Measurements from ENCODE around the gene ALDOC.
A peak's percentile ranks its signal among the peaks of the same experiment; 100 is the strongest.

Gene ALDOC

DNA sequence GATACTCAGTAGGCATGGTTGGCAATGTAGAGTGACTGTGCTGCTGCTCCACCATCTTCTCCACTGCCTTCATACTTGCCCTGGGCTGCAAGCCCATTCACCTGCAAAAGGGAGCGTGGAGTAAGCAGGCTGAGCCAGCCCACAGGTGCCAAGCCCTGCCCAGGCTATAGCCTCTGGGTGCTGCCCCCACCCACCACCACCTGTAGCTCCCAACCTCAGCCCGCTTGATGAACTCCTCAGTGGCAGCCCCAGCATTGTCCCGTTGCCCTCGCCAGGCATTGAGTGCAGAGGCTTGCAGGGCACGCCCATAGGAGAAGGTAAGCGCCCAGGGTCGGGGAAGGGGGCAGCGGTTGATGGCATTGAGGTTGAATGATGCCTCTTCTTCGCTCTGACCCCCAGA is 3.2 kb downstream of the ALDOC start:
- H3K36me3 Mint-ChIP-seq = peaks cover 2% of the 10 kb centered on the region
- H3K4me1 Mint-ChIP-seq = peaks cover 60% of the 10 kb centered on the region
- no peaks in the 10 kb centered on the region for H3K9me3 Mint-ChIP-seq
- no peak overlapping the region for H3K27ac Mint-ChIP-seq
- H3K27me3 Mint-ChIP-seq = no peaks in the 10 kb centered on the region
- no peak overlapping the region for H3K4me3 Mint-ChIP-seq

DNA sequence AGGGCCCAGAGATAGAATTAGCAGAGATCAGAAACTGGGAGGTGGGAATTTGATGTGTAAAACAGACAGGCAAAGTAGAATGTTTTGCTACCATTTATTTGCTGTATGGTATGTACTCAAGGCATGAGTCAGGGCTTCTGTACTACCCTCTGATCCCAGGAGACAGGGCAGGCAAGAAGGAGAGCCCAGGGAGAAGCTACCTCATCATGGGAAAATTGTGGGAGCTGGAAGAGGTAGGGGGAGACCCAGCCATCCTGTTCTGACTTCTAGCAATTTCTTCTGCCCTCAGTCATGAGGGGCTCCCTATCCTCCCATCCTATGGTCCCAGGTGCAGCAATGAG is 3.7 kb downstream of the ALDOC start:
- Mint-ChIP-seq H3K36me3 (peaks cover 2% of the 10 kb centered on the region), H3K27me3 (no peaks in the 10 kb centered on the region), H3K27ac (peak overlapping the region; percentile 10), H3K4me3 (no peak overlapping the region), H3K9me3 (no peaks in the 10 kb centered on the region), H3K4me1 (peaks cover 66% of the 10 kb centered on the region)

DNA sequence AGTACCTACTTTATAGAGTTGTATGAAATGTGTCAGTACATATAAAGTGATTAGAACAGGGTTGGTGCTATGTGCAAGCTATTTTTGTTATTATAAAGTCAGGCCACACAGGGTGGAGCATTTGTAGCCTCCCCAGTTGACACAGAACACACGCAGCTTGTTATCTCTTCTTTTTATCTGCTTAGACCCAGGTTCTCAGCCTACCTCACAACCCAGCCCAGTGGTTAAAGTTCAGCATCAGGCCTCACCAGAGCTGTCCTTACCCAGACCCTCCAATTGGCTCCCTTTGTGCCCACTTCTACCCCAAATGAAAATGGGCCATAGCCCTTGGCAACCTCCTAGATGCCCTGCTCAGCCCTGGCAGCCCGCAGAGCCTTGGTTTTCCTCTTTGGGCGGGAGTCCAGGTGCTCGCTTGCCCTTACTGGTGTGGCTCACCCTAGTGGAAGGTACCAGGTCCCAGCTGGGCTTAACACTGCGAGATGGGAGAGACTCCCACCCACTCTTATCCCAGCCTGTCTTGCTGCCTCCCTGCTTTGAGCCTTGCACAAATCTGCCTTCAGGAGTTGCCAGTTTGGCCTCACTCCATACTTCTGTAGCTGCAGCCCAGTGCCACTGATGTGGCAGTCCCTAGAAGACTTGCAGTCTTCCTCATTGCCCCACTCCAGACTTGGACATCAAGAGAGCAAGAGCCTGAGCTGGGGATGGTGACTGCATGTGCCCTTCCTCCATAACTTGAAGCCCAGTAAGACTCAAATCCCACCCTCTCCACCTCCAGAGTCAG is 4.2 kb downstream of the ALDOC start:
- Mint-ChIP-seq H3K27ac (peak overlapping the region; percentile 87), H3K27me3 (no peaks in the 10 kb centered on the region), H3K9me3 (no peaks in the 10 kb centered on the region), H3K36me3 (peaks cover 4% of the 10 kb centered on the region), H3K4me3 (peak overlapping the region; percentile 94), H3K4me1 (peaks cover 71% of the 10 kb centered on the region)

DNA sequence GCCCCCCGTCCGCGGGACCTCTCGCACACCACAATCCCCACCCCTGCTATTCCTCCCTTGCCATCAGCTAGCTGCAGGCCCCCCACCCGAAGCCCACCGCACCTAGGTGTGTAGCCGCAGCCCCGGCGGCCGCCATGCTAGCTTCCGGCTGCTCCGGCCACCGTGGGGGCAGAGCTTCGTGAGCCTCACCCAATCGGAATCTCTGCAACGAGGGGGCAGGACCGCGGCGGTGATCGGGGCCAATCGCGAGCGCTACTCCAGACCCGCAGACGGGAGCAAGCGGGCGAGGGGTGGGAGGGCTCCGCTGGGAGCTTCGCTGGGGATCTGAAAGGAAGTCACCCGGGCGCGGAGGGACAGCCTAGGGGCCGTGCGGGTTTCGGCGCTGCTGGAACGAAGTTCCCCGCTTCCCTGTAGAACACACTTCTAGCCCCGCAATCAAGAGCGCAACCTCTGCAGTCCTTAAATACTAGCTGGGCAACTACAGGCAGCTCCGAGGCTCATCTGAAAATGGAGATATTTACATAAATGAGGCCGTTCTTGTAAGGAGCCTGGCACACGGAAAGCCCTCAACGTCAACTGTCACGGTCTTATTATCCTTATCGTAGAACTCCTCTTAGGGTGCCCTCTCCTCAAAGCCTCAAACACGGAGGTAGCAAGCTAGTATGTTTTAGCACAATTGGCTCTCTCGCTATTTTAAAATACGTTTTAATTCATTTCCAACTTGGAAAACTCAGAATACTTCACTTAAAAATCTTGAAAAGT is 5.2 kb downstream of the ALDOC start, which contains the start of gene PIGS:
Gene PIGS (minus strand): TSS at position 164 of the 762 bp plus-strand sequence. CDS start 28 bp downstream, at position 136.
- peak within 1 kb of the TSS; percentile 97 for H3K27ac Mint-ChIP-seq
- H3K4me1 Mint-ChIP-seq = peaks cover 70% of the 10 kb centered on the region
- peaks cover 6% of the 10 kb centered on the region for H3K36me3 Mint-ChIP-seq
- no peaks in the 10 kb centered on the region for H3K27me3 Mint-ChIP-seq
- H3K4me3 Mint-ChIP-seq = peak within 1 kb of the TSS; percentile 94
- no peaks in the 10 kb centered on the region for H3K9me3 Mint-ChIP-seq

DNA sequence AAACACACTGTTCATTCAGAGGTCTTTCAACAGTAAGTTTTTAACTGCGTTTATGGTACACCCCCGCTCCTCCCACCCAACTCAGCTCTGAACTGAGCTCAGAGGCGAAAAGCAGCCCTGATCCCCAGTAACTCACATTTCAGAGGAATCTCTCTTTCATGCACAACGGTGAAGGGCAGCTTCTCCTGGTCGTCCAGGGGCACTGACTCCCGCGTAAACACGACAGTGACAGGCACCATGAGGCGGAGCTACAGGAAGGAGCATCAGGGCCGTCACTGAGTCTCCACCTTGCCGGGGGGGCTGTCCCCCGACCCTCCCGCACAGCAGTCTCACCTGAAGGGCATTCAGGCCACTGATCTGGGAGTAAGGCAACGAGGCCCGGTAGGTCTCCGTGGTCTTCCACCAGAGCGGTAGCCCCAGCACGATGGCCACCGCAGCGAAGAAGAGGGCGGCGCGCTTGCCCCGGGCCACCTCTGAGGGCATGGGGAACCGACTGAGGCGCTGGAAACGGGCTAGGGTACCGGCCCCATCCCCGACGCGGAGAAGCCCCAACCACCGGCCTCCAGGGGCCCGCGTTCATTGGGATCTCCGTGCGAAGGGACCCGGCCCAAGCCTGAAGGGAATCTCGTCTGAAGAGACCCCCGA is 5.9 kb downstream of the ALDOC start:
- Mint-ChIP-seq H3K9me3 (no peaks in the 10 kb centered on the region), H3K4me1 (peaks cover 63% of the 10 kb centered on the region), H3K27me3 (no peaks in the 10 kb centered on the region), H3K27ac (peak overlapping the region; percentile 97), H3K36me3 (peaks cover 6% of the 10 kb centered on the region), H3K4me3 (peak overlapping the region; percentile 94)

DNA sequence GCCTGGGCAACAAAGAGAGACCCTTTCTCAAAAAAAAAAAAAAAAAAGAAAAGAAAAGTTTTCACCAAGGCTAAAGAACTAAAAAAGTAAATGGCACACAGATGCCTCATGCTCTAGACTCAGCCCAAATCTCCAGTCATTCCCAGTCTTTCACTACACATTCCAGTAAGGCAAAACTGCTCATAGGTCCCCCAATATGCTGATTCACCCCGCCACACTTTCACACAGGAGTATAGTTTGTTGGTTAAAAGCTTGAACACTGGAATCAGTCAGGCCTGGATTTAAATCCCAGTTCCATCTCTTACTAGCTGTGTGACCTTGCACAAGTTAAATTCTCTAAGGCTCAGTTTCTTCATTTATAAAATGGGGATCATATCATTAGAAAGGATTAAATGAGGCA is 7.2 kb downstream of the ALDOC start:
- H3K4me1 Mint-ChIP-seq = peaks cover 65% of the 10 kb centered on the region
- peak overlapping the region; percentile 69 for H3K4me3 Mint-ChIP-seq
- no peaks in the 10 kb centered on the region for H3K27me3 Mint-ChIP-seq
- H3K36me3 Mint-ChIP-seq = peaks cover 6% of the 10 kb centered on the region
- no peaks in the 10 kb centered on the region for H3K9me3 Mint-ChIP-seq
- H3K27ac Mint-ChIP-seq = peak overlapping the region; percentile 56

DNA sequence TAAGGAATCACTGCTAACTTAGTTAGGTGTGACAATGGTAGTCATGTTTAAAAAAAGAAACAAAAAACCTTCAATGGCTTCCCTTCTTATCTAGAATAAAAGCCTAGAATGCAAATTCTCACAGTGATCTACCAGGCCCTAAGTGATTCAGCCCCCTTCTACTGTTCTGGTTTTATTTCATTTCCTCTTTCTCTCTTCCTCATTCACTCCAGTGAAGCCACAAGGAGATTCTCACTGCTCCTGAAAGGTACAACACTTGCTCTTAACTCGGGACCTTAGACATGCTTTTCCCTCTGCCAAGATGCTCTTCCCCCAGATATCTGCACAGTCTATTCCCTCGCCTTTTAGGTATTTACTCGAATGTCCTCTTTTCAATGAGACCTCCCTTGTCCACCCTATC is 9.1 kb downstream of the ALDOC start:
- H3K27ac Mint-ChIP-seq = peak overlapping the region; percentile 84
- H3K4me3 Mint-ChIP-seq = peak overlapping the region; percentile 27
- peaks cover 6% of the 10 kb centered on the region for H3K36me3 Mint-ChIP-seq
- H3K4me1 Mint-ChIP-seq = peaks cover 53% of the 10 kb centered on the region
- H3K9me3 Mint-ChIP-seq = no peaks in the 10 kb centered on the region
- H3K27me3 Mint-ChIP-seq = no peaks in the 10 kb centered on the region

DNA sequence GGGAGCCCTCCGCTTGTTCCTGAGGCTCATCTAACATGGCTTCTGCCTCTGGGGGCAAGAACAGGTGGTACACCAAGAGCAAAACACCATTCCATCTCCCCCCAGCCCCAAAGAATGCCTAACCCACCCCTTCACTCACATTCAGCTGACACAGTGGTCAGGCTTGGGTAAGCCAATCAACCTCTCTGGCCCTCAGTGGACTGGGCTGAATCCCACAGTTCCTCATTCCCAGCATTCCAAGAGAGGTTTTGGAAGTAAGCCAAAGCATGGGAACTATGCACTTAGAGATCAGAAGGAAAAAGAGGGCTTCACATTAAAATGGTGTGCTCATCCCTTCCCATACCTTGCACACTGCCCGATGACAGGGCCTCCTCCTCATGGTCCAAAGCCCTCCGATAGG is 13.2 kb downstream of the ALDOC start:
- H3K9me3 Mint-ChIP-seq = no peaks in the 10 kb centered on the region
- H3K36me3 Mint-ChIP-seq = peaks cover 16% of the 10 kb centered on the region
- no peak overlapping the region for H3K4me3 Mint-ChIP-seq
- no peak overlapping the region for H3K27ac Mint-ChIP-seq
- H3K4me1 Mint-ChIP-seq = peaks cover 25% of the 10 kb centered on the region
- no peaks in the 10 kb centered on the region for H3K27me3 Mint-ChIP-seq

DNA sequence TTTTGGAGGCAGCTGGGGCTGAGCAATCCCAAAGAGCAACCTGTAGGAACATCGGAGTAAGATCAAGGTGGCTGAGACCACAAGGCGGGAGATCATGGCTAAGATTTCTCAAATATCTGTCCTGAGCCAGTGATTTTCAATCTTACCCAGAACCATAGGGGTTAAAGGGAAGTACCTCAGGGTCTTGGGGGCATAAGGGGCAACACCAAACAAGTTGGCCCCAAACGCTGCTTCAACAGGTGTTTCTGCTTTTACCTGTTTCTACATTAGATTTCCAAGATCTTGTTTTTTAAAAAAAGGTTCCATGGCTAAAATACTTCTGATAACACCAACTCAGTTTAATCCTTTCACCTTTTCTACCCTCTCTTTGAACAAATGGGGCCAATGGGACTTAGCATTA is 21.7 kb downstream of the ALDOC start:
- H3K27ac Mint-ChIP-seq = no peak overlapping the region
- peaks cover 23% of the 10 kb centered on the region for H3K36me3 Mint-ChIP-seq
- H3K4me1 Mint-ChIP-seq = peaks cover 26% of the 10 kb centered on the region

DNA sequence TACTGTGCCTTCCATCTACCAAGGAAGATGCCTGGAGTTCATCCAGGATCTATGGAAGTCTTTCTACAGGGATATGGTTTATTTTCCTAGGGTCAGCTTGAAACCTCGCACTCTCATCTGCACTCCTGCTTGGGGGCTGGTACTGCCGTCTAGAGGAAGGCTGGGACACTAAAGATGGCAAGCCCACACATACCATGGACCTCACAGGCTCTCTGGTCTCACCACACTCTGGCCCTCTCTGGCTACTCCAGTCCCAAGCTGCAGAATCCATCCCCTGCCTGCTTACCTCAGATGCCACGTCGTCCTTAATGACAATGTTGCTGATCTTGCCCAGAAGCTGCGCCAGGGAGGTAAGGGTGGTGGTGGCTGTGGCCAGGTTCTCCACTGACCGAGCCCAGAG is 22.1 kb downstream of the ALDOC start:
- Mint-ChIP-seq H3K4me3 (no peak overlapping the region), H3K27me3 (no peaks in the 10 kb centered on the region), H3K36me3 (peaks cover 20% of the 10 kb centered on the region), H3K4me1 (peaks cover 30% of the 10 kb centered on the region), H3K9me3 (no peaks in the 10 kb centered on the region), H3K27ac (no peak overlapping the region)

More for the DNA sequence above, 21.7 kb downstream of the ALDOC start:
- no peak overlapping the region for H3K4me3 Mint-ChIP-seq
- H3K9me3 Mint-ChIP-seq = no peaks in the 10 kb centered on the region
- H3K27me3 Mint-ChIP-seq = no peaks in the 10 kb centered on the region

DNA sequence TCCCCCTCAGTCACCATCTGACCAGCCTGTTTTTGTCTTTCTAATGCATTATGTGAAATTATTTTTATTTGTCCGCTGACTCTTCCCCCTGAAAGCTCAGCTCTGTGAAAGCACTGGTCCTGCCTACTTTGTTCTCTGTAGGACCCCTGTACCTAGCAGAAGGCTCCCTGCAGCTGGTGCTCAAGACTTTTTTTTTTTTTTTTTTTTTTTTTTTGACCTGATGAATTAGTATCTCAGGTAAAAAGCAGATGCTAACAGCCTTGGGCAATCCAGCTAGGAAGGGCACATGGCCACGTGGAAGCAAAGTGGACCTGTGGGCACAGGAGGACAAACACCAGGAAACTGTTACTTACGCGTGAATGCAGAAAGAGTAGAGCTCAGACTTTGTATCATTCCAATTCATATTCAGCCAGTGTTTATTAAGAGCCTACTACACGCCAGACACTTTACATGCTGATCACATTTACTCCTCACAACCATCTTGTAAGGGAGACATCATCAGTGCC is 23.6 kb downstream of the ALDOC start:
- Mint-ChIP-seq H3K27ac (peak overlapping the region; percentile 79), H3K36me3 (peaks cover 14% of the 10 kb centered on the region), H3K4me1 (peaks cover 45% of the 10 kb centered on the region)

DNA sequence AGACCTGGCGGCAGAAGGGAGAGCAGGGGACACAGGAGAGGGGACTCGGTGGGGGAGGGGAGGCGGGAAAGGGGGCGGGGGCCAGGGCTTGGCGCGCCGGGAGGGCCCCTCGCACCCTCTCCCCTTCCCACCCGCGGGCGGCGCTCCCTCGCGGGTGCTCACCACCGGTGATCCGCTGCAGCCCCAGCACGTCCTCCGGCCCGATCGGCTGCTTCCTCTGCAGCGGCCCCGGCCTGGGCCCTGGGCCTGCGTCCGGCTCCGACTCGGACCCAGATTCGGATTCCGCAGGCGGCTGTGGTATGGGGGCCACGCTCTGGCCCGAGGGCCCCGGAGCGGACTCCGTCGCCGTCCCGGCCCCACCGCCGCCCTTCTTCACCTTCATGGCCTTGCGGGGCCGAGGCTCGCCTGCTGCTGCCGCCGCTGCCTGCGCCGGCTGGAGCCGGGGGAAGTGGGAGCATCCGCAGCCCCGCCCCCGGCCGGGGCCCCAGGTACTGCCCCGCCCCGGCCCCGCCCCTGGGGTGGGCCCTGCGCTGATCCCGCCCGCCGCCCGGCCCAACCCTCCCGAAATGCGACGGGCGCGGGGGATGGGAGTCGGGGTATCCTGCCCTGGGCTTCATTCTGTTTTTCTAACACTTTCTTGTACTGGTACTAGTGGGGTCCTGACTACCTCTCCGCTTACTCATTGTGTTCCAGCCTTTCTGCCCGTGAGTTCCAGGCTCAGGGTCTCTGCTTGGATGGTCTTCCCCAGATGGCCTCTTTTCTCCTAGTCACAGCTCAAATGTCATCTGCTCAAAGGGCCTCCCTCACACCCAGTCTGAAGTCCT is 24.3 kb downstream of the ALDOC start, which contains the start of gene UNC119:
Gene UNC119 (minus strand): TSS at position 449 of the 824 bp plus-strand sequence. CDS start 67 bp downstream, at position 382.
- peaks cover 13% of the 10 kb centered on the region for H3K36me3 Mint-ChIP-seq
- peak within 1 kb of the TSS; percentile 93 for H3K4me3 Mint-ChIP-seq
- no peaks in the 10 kb centered on the region for H3K27me3 Mint-ChIP-seq
- H3K4me1 Mint-ChIP-seq = peaks cover 51% of the 10 kb centered on the region
- no peaks in the 10 kb centered on the region for H3K9me3 Mint-ChIP-seq
- peak within 1 kb of the TSS; percentile 85 for H3K27ac Mint-ChIP-seq

More for the DNA sequence above, 23.6 kb downstream of the ALDOC start:
- Mint-ChIP-seq H3K9me3 (no peaks in the 10 kb centered on the region), H3K27me3 (no peaks in the 10 kb centered on the region), H3K4me3 (peak overlapping the region; percentile 93)

DNA sequence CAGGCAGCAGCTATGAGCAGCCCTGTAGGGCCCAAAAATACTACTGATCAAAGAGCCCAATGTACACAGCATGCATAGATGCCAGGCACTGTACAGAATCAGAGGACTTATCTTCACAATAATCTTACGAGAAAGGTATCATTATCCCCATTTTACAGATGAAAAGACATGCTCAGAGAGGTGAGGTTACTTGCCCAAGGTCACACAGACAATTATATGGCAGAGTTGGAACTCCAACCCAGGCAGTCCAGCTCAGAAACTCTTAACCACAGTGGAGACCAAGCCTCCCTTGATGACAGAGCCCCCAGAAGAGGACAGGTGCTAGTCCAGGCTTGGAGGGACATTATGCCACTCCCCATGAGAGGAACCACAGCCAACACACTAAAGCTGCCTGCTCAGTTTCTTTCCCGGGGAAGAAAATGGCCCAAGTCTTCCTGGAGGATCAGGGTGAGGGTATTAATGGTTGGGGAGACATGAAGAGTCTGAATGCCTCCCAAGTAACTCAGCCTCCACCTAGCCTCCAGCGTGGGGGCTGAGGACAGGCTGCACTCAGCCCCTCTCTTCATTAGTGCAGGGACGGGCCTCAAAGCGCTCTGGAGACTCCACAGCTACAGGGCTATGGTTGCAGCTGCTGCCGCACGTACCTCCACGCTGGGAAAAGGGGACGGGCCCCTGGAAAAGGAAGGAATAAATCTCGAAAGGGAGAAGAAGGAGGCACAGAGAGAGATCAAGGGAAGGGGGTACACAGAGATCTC is 25.1 kb downstream of the ALDOC start:
- H3K4me1 Mint-ChIP-seq = peaks cover 52% of the 10 kb centered on the region
- H3K4me3 Mint-ChIP-seq = peak overlapping the region; percentile 93
- peak overlapping the region; percentile 85 for H3K27ac Mint-ChIP-seq
- H3K27me3 Mint-ChIP-seq = no peaks in the 10 kb centered on the region
- peaks cover 10% of the 10 kb centered on the region for H3K36me3 Mint-ChIP-seq
- no peaks in the 10 kb centered on the region for H3K9me3 Mint-ChIP-seq

DNA sequence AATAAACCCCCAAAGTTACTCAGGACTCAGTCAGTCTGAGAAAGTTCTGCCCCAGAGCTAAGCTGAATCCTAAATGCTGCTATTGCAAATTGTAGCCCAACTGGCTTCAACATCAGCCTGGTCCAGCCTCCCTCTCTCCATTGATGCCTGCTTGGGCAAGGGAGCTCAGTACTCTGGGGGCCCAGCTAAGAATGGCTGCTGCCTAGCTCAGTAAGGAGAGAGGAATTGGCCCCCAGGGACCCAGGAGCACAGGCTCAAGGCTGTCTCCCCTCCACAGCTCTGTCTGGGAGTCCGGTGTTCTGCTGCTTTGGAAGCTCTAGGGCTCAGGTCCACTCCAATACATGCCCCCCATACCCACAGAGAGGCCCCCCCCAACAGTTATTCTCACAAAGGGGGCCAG is 25.8 kb downstream of the ALDOC start:
- peaks cover 10% of the 10 kb centered on the region for H3K36me3 Mint-ChIP-seq
- no peaks in the 10 kb centered on the region for H3K9me3 Mint-ChIP-seq
- peak overlapping the region; percentile 93 for H3K4me3 Mint-ChIP-seq
- H3K27ac Mint-ChIP-seq = peak overlapping the region; percentile 85
- H3K4me1 Mint-ChIP-seq = peaks cover 52% of the 10 kb centered on the region
- no peaks in the 10 kb centered on the region for H3K27me3 Mint-ChIP-seq

Data from activated naive CD4-positive, alpha-beta T cell treated with anti-CD3 and anti-CD28 coated beads, Interleukin-2, amount 50 U/mL, for 24 hours (primary cell).